ENCODE data around the gene FUS. TPM values are rescaled to one million over a fixed set of nuclear protein-coding genes. Genes with fewer than 3 reads are reported as not detected.
"Not testable (repeated sequence)": the region's sequence is repeated elsewhere in the genome, so short reads cannot be mapped to it uniquely, and the experiment has no call there.

Gene FUS
- total RNA-seq, 4 donors from 2014 or later = 12.5 to 69.9 (median 40.0) TPM

DNA sequence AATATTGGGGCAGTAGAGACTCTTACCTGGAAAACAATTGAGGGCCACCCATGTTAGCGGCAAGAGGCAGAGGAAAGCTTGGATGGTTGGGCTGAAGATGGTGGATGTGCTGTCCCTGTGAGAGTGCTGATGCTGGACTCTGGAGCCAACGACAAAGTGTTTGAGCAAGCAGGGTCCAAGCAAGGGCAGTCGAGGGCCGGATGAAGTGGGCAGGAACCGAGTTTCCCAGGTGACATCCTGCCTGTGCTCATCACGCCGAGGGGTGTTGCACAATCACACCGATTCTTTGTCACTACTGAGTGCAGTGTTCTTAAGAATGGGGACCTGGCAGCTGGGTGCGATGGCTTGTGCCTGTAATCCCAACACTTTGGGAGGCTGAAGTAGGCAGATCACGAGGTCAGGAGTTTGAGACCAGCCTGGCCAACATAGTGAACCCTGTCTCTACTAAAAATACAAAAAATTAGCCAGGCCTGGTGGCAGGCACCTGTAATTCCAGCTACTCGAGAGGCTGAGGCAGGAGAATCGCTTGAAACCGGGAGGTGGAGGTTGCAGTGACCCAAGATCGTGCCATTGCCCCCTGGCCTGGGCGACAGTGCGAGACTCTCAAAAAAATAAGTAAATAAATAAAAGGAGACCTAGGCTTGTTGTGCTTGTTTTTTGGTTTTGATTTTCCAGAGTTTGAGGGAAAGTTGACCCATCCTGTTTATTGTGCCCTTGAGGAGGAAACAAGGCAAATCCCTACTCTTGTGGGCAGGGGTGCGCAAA is 16.6 kb downstream of the FUS start:
- WGBS, 2 donors (ENCODE audit: low coverage in 1 of 2) = 79 to 80% methylated on average over 9 to 12 of the region's 17 CpGs

DNA sequence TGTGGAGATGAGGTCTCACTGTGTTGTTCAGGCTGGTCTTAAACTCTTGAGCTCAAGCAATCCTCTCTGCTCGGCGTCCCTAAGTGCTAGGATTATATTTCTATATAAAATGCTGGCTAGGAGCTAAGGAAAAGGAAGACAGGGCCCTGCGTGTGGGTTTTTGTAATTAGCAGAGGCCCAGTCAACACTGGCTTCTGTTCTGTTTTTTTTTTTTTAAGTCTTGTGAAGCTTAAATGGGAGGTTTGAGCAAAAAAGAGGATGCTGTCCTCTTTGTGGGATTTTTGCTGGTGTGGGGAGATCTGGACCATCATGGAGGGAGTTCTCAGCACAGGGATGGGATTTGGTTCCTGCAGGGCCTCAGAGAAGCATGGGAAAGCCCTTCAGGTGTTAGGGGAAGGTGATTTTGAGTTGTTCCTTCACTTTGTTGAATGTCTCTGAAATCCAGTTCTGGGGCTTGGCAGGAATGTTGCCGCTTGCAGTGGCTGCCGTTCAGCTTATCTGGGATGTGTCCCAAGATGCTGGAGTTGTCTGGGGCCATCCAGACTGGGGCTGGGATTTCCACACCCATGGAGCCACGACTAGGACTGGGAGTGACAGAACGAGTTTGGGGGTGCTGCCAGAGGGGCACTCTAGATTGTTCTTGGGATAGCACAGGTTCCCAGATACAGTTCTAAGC is 18.4 kb downstream of the FUS start:
- H3K36me3 ChIP-seq = peaks cover 0 to 72% of the 10 kb centered on the region in 2 donors
- H3K27me3 ChIP-seq = peaks cover 14% of the 10 kb centered on the region
- no peak for ATAC-seq
- TF ChIP-seq POLR2A (IDR thresholded peaks at IDR 0.05) (no peak), CTCF (IDR thresholded peaks at IDR 0.05) (no peak), EP300 (IDR thresholded peaks at IDR 0.05) (no peak), POLR2AphosphoS5 (IDR thresholded peaks at IDR 0.05) (no peak)
- 68 to 86% methylated on average over 3 of the region's 7 CpGs for WGBS, 2 donors (ENCODE audit: low coverage in 1 of 2)
- no peak overlapping the region for H3K4me3 ChIP-seq
- H3K9me3 ChIP-seq = no peaks in the 10 kb centered on the region
- no peak overlapping the region for H3K27ac ChIP-seq
- peaks cover 0 to 31% (median 11%) of the 10 kb centered on the region in 3 donors for H3K4me1 ChIP-seq

More for the DNA sequence above, 16.6 kb downstream of the FUS start:
- TF ChIP-seq CTCF (IDR thresholded peaks at IDR 0.05) (no peak), POLR2A (IDR thresholded peaks at IDR 0.05) (no peak)
- Histone ChIP-seq H3K4me3 (no peak overlapping the region), H3K4me1 (peaks cover 0 to 13% (median 5%) of the 10 kb centered on the region in 3 donors), H3K27me3 (no peaks in the 10 kb centered on the region), H3K9me3 (no peaks in the 10 kb centered on the region), H3K36me3 (peaks cover 3 to 91% of the 10 kb centered on the region in 2 donors), H3K27ac (no peak overlapping the region)
- ATAC-seq = no peak

- Histone ChIP-seq H3K4me3 (no peak overlapping the region), H3K27me3 (peaks cover 14% of the 10 kb centered on the region), H3K4me1 (peaks cover 0 to 34% (median 11%) of the 10 kb centered on the region in 3 donors), H3K9me3 (no peaks in the 10 kb centered on the region), H3K36me3 (peaks cover 0 to 60% of the 10 kb centered on the region in 2 donors), H3K27ac (no peak overlapping the region)
- no peak for ATAC-seq
- no peak for TF ChIP-seq POLR2A (IDR thresholded peaks at IDR 0.05)
- TF ChIP-seq CTCF (IDR thresholded peaks at IDR 0.05) = no peak
- TF ChIP-seq POLR2AphosphoS5 (IDR thresholded peaks at IDR 0.05) = no peak
- no peak for TF ChIP-seq EP300 (IDR thresholded peaks at IDR 0.05)
- WGBS, 2 donors (ENCODE audit: low coverage in 1 of 2) = 87 to 96% methylated on average over 3 to 5 of the region's 5 CpGs
Observed at GRCh38 chr16:31199430-31200041, 19.6 kb downstream of the FUS start.

- H3K4me3 ChIP-seq, H3K27ac ChIP-seq, ATAC-seq, H3K9me3 ChIP-seq: not testable (repeated sequence)
- Histone ChIP-seq H3K4me1 (peaks cover 0 to 34% (median 11%) of the 10 kb centered on the region in 3 donors), H3K36me3 (peaks cover 0 to 55% of the 10 kb centered on the region in 2 donors), H3K27me3 (peaks cover 14% of the 10 kb centered on the region)
- WGBS, 2 donors (ENCODE audit: low coverage in 1 of 2) = 91 to 100% methylated on average over 5 to 6 of the region's 8 CpGs
Observed at GRCh38 chr16:31200111-31200510, 20.2 kb downstream of the FUS start.

- no peaks in the 10 kb centered on the region for H3K9me3 ChIP-seq
- WGBS, 2 donors (ENCODE audit: low coverage in 1 of 2) = 23 to 48% methylated on average over 3 to 7 of the region's 8 CpGs
- peak overlapping the region in 2 of 4 donors; percentile 56 to 77 for H3K27ac ChIP-seq
- H3K27me3 ChIP-seq = peaks cover 14% of the 10 kb centered on the region
- H3K4me3 ChIP-seq = peak overlapping the region in 1 of 2 donors; percentile 63
- TF ChIP-seq POLR2AphosphoS5 (IDR thresholded peaks at IDR 0.05) (no peak), CTCF (IDR thresholded peaks at IDR 0.05) (no peak), POLR2A (IDR thresholded peaks at IDR 0.05) (no peak), EP300 (IDR thresholded peaks at IDR 0.05) (no peak)
- H3K36me3 ChIP-seq = peaks cover 0 to 46% of the 10 kb centered on the region in 2 donors
- no peak for ATAC-seq
- H3K4me1 ChIP-seq = peaks cover 0 to 34% (median 11%) of the 10 kb centered on the region in 3 donors
Observed at GRCh38 chr16:31200821-31201568, 21.1 kb downstream of the FUS start.

Data from gastroesophageal sphincter (tissue), 4 donors.